Activated CD4-positive, CD25-positive, alpha-beta regulatory T cell treated with anti-CD3 and anti-CD28 coated beads, Interleukin-2, amount 50 U/mL, for 16 hours (primary cell): Measurements from ENCODE around the gene NT5DC3.
"Not testable (repeated sequence)": the region's sequence is repeated elsewhere in the genome, so short reads cannot be mapped to it uniquely, and the experiment has no call there.

Source experiments
- DNase-seq: peaks from one replicate; pipeline ENCODE4 v3.0.0-alpha.2; 2020; ENCODE audit warnings: low read depth, low spot score

NT5DC3 gene

DNA sequence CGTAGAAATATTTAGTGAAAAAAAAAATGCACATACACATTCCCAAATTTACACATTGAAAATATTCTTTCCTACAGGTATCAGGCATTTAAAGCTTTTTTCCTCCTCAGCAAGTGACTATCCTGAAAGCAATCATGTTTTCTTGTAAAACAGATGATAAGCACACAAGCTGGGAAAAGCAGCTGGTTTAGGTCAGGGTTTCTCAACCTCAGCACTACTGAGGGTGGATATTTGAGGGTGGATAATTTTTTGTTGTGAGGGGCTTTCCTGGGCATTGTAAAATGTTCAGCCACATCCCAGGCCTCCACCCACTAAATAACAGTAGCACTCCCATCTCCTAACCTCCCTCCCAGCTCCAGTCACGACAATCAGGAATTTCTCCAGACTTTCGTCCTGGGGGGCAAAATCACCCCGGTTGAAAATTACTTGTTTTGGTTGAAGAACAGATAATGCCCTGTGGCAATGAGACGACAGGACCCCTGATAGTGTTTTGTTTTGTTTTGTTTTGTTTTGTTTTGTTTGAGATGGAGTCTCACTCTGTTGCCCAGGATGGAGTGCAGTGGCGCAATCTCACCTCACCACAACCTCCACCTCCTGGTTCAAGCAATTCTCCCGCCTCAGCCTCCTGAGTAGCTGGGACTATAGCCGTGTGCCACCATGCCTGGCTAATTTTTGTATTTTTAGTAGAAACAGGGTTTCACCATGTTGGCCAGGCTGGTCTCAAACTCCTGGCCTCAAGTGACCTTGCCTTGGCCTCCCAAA, 15.0 kb upstream of the NT5DC3 start:
- no peak for DNase-seq

DNA sequence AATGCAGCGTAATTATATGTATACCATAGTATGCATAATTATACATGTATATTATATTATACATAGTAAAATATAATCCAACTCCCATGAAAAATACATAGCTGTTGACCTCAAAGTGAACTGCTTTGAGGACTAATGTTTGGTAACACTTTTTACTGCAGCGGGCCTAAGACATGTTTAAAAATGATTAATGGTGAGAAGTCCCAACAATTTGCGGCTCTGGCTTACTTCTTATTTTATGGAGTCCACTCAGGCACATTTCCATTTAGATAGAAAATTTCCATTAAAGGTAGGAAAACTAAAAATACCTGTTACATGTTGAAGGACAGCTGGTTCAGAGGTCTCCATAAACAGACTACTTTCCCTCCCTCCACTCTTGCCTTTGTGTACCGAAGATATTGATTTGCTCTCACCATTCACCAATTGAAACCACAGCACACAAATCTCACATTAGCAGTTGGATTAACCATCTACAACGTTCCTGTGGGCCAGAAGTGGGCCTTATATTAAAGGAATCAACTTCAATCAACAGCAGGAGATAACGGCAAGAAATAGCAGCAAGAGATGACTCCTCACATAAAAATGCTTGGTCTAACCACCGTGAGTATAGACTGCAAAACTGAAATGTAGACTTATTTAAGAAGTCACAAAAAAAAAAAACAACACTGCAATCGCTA, 14.1 kb upstream of the NT5DC3 start:
- DNase-seq: no peak

DNA sequence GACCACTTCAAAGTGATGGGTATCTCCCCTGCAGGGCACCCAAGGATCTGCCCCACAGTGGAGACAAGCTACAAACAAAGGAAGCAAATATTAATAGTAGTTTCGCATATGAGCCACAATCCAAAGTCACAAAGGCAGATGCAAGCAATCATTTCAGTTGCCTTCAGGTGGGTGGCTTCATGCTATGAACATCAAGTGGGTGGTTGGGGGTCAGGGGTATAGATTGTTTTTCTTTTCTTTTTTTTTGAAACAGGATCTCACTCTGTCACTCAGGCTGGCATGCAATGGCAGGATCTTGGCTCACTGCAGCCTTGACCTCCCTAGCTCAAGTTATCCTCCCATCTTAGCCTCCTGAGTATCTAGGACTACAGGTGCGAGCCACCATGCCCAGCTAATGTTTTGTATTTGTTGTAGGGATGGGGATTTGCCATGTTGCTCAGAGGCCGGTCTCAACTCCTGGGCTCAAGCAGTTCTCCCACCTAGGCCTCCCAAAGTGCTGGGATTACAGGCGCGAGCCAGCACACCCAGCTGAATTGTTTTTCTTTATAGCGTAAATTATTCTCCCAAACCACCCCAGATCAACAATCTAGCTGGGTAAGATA, 13.4 kb upstream of the NT5DC3 start:
- no peak for DNase-seq

DNA sequence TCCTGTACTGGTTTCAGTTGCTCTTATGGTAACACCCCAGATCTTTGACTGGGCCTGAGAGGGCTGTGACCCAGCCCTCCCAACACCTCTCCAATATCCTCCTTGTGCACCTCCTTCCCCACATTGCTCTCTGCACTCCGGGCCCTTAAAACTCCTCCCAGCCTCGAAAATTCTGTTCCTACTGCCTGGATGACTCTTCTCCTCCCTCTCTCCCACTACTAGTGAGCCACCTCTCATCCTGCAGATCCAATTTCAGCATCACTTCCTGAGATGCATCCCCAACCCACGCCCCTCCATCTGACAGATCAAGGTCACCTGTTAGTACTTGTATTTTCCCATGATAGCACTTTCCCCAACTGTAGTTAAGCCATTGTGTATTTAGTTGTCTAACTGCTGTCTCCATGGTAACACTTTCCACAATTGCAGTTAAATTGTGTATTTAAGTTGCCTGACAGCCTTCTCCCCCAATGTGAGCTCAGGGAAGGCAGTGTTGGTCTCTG, 11.5 kb upstream of the NT5DC3 start:
- no peak for DNase-seq

DNA sequence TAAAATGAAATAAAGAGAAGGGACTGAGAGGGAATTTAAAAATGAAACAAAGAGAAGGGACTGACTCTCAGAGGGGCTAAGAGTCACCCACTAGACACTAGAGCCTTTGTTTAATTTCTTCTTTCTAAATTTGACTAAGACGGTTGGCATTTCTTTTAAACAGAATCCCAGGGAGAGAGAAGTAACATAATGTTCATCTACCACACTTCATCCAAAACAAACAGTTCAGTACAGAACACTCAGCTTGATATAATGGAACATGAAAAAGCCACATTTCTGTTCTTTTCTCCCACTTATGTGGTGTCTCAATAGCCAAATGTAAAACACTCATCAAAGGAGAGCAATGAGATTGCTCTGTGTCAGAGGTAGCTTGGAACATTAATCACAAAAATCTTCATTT, 10.1 kb upstream of the NT5DC3 start:
- no peak for DNase-seq

DNA sequence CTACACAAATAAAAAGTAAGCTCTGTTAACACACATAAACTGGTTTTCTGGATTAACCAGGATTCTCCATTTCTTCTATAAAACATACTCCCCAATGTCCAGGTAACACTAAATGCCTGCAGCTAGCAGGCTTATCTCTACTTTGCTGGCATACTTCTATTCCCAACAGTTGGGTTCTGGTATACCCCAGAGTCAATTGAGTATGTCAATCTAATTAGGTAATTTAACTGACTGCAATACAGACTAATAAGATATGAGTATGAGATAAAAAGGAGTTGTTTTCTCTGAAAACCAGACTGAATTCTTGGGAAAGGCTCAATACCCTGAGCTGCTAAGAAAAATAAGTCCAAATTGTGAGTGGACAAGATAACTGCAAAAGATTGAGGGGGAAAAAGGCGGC, 9.4 kb upstream of the NT5DC3 start:
- DNase-seq: no peak

DNA sequence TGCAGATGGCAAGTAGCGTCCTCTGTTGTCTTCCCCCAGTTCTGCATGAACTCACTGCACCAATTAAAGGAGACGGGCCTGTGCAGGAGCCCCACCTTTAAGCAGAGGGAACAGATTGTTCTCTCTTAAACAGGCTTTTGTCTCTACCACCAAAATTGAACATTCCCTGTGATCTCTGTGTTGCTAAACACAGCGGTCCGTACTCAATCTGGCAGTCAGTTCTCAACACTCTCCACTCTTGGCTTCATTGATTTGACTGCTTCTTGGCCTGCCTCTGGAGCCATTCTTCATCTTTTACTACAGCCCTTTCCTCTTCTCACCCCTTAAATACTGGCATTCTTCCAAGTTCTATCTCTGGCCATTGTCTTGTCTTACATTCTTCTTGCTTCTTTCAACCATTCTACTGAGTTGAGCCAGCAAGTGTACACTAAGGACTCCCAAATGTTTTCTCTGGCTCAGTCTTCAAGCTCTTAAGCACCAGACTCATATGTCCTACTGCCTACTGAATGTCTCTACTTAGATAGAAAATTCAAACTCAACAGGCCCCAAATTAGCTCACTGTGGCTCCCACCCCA, 8.0 kb upstream of the NT5DC3 start:
- DNase-seq: no peak

DNA sequence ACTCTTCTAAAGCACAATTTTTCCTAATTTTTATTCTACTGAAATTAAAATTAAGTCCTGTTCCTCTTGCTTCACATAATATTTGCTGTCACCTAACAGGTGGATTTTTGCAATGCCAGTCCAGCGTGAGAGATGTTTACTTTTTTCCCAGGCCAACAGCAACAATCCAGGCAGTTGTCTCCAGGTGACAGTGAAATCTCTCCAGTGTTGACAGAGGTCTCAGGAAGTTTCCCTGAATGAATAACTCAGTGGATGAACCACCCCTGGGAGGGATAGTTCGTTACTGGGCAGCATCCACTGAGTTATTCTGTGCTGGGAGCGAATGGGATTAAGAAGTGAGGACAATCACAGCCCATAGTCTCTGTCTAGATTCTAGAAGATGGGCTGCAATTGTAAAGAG, 7.1 kb upstream of the NT5DC3 start:
- DNase-seq: no peak

DNA sequence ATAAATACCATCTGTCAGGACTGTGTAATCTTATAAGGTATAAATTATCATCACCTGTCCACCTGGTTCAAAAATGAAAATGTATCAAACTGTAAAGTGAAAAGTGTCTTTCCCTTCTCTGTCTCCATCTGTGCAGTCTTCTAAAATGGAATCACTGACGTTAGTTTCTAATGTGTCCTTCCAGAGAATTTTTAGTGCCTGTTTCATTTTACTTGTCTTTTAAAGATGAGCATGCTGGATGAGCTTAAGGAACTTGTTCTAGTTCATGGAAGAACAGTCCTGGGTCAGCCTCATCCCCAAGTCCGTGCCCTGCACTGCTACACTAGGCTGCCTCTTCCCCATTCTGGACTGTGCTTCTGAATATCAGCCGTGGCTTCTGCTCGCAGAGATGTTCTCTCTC, 5.4 kb upstream of the NT5DC3 start:
- no peak for DNase-seq

DNA sequence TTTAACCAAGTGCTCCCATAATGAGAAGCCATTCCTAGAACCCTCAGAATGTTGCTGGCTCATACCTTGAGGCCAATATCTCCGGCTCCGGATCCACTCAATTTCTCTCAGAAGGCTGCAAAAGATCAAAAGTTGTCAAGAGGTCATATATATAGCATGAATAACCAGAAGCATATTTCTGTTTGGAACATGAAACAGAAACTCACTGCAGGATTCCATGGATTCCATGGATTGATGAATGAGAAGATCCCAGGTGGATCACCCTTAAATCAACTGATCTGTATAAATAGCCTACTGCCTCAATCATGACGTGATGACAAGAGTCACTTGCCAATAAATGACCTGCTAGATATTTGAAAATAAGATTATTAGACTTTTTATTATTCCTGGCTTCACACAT, 3.3 kb upstream of the NT5DC3 start:
- DNase-seq: no peak

DNA sequence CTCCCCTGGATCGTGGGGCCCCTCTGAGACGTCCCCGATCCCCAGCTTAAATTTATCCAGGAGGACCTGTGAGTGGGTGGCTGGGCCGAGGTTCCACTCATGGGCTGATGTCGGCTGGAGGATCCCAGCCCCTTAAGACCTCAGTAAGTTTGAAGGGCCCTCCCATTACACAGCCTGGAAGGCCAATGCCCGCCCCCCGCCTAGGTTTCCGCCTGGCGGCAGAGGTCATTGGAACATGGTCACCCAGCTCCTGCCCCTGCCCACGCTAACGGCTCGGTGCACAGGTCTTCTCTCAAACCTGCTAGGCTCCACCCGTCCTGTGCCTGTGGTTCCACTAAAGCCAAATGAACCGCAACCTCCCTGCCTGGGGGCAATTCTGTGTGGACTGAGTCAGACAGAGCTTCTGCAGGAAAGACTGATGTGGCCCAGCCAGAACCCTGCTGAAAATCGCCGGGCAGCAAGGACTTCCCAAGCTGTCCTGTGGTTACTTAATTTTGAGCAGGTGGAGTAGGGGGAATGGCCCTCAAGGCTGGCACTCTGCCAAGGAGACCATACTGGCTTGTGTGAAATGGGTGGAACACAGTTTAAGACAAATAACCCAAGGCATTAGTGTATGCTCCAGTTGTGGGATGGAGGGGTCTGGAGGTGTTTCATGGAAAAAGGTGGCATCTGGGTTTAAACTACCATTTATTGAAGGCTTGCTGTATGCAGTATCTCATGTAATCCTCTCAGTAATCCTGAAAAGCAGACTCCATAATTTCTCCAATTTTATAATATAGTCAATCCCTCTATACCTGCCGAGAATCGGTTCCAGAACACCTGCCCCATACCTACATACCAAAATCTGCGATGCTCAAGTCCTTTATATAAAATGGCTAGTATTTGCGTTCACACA, 903 bp upstream of the NT5DC3 start:
- DNase-seq: no peak

DNA sequence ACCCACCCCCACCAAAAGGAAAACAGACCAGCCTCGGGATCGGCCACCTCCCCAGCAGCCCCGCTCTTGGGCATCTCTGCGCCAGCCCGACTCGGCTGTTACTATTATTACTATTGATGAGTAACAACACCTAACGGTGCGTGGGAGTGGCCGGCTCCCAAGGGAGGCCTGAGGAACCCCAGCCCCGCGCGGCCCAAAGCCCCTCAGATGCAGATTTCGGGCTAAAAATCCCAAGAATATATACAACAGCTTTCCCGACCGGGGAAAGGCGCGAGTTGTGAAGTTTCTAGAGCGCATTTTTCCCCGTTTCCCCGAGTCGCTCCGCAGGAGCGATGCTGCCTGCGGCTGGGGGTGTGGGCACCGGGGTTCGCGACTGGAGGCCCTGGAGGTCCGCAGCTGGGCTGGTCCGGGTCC, 565 bp downstream of the NT5DC3 start:
- DNase-seq: no peak

DNA sequence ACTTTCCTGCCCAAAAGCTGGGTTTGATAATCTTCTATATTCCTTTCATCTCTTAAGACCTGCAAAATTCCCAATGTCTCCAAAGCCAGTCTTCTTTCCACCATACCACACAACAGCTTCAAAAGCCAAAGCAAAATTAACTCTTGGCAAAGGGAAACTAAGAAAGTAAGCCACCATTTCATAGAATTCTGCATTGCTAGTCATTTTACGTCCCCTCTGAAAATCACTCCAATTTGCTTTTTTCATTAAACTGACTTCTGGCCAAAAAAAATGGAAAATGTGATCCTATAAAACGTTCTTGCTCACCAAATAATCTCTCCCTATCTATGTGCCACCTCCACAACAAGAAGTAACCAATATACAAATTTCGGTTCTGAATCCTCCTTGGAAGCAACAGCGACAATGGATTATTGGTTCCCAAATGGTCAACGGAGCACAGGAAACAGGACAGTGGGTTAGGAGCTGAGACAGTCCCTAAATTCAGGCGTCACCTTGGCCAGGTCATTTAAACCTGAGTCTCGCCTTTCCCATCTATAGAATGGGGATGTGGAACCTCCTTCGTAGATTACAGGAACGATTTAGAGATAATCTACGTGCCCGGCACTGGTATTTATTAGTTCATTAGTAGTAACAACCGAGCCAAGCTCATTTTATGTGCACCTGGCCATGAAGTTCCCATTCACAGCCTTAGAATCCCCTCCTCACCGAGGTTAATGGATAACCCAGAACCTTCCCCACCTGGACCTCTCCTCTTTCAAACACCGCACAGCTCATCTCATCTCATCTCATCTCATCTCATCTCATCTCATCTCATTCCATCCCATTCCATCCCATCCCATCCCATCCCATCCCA, 1.2 kb downstream of the NT5DC3 start:
- DNase-seq: no peak

DNA sequence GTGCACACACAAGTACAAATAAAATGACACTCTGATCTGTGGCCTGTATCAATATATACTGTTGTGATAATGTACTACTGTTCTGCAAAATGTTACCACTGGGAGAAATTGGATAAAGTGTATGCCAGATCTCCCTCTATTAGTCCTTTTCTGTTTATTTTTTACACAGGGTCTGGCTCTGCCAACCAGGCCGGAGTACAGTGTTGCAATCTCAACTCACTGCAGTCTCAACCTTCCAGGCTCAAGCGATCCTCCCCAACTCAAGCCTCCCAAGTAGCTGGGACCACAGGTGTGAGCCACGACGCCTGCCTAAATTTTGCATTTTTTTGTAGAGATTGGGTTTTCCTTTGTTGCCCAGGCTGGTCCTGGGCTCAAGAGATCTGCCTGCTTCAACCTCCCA, 1.9 kb downstream of the NT5DC3 start:
- DNase-seq: no peak

DNA sequence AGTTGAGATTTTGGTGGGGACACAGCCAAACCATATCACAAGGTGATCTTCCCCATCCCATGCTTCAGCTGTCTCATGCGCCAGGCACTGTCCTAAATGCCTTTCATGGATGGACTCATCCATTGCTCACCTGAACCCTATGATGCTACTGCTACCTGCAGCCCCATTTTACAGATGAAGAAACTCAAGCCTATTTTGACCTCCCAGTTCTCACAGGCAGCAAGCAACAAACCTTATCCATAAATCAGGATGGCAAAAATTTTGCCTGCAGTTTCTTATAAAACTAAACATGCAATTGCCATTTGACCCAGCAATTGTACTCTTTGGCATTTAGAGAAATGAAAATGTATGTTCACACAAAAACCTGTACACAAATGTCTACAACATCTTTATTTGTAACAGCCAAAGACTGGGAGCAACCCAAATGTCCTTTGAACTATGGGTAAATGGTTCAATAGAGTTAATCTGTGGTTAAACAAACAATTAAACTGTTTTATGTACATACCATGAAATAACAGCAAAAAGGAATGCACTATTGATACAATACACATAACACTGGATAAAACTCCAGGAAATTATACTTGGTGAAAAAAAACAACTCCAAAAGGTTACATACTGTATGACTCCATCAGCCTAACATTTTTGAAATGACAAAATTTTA, 2.6 kb downstream of the NT5DC3 start:
- no peak for DNase-seq

DNA sequence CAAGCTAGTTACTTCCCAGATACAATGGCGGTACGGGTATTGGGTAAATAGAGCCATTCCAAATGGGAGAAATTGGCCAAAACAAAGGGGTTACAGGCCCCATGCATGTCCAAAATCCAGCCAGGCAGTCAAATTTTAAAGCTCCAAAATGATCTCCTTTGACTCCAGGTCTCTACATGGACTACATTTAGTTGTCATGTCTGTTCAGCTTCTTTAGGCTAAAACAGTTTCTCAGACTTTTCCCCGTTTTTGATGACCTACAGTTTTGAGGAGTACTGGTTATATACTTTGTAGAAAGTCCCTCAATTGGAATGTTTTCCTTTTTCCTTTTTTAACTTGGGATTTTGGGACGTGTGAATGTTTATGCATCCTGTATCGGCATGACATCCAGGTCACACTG, 4.7 kb downstream of the NT5DC3 start:
- no peak for DNase-seq

DNA sequence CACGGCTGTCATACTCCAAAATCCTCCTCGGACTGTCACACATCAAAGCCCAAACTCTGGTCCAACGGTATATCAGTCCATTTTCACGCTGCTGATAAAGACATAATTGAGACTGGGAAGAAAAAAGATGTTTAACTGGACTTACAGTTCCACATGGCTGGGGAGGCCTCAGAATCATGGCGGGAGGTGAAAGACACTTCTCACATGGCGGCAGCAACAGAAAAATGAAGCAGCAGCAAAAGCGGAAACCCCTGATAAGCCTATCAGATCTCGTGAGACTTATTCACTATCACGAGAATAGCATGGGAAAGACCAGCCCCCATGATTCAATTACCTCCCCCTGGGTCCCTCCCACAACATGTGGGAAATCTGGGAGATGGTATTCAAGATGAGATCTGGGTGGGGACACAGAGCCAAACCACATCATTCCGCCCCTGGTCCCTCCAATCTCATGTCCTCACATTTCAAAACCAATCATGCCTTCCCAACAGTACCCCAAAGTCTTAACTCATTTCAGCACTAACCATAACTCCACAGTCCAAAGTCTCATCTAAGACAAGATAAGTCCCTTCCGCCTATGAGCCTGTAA, 5.2 kb downstream of the NT5DC3 start:
- DNase-seq: not testable (repeated sequence)

DNA sequence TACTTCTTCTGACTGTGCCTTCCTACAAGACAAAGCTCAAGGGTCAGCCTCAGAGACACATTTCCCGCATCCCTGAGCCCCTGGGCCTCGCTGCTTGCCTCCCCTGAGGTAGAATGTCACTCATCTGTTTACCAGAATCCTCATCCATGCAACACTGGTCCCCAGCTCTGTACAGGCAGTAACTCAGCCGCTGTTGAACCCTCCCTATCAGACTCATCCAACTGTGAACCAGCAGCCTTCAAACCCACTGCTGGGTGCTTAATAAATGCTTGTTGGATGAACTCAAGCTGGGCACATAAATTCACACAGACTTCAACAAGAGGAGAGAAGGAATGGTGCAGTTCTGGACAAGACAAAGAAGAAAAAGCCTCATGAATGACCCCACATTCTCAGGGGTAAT, 6.1 kb downstream of the NT5DC3 start:
- no peak for DNase-seq

DNA sequence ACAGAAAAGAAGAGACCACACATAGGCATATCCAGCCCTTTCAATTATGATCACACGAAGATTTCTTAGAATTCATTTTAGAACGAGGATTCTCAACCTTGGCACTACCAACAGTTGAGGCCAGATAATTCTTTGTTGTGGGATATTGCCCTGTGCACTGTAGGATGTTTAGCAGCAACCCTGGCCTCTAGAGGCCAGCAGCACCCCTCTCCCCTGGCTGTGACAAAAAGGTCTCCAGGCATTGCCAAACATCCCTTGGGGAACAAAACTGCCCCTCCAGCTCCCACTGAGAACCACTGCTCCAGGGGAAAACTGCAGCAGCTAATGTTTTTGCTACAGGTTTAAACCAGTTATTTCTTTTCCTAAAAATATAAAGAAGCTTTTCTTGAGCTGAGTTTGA, 7.1 kb downstream of the NT5DC3 start:
- no peak for DNase-seq
